Gastrocnemius medialis (tissue), 4 donors: ENCODE measurements around the gene ARHGEF35.
"Not testable (repeated sequence)": the region's sequence is repeated elsewhere in the genome, so short reads cannot be mapped to it uniquely, and the experiment has no call there.

Experiments
- POLR2A ChIP-seq, 2 donors: fragments of 450-650 bp; IDR thresholded peaks; one replicate each; pipeline ENCODE4 v1.6.1; 2017; ENCODE audit warnings: antibody characterized with exemption in 2 of 2, mild to moderate bottlenecking in 2 of 2, moderate library complexity in 2 of 2
- TF ChIP-seq, protein P1 (sequence below), 5 experiments: fragments of 450-650 bp in 3 of 5; fragments of 200-600 bp in 2 of 5; sonication (generic) in 2 of 5; IDR thresholded peaks in 4 of 5; conservative IDR thresholded peaks in 1 of 5; 1 replicate in 4 of 5; 2 replicates in 1 of 5; pipeline ENCODE4 v1.5.1; 2016 to 2019; ENCODE audit warnings: antibody characterized with exemption in 5 of 5, mild to moderate bottlenecking in 3 of 5, moderate library complexity in 3 of 5

DNA sequence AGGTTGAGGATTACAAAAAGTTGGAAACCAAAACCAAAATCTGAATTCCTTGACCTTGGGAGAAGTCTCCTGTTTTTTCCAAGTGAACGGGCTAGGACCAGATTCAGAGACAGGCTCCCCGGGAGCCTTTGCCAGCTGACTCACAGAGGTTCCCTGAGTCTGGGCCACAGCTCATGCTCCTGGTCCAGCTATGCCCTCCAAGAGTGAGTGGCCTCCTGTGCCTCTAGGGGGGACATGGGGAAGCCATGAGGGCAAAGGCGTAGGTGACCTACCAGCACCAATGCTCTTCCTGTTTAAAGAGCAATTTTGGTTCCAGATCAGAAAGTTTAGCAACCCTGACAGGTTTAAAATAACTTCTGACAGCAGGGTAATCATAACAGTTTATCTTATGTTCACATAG lies 33.2 kb upstream of the ARHGEF35 start:
- TF ChIP-seq, protein P1, sequence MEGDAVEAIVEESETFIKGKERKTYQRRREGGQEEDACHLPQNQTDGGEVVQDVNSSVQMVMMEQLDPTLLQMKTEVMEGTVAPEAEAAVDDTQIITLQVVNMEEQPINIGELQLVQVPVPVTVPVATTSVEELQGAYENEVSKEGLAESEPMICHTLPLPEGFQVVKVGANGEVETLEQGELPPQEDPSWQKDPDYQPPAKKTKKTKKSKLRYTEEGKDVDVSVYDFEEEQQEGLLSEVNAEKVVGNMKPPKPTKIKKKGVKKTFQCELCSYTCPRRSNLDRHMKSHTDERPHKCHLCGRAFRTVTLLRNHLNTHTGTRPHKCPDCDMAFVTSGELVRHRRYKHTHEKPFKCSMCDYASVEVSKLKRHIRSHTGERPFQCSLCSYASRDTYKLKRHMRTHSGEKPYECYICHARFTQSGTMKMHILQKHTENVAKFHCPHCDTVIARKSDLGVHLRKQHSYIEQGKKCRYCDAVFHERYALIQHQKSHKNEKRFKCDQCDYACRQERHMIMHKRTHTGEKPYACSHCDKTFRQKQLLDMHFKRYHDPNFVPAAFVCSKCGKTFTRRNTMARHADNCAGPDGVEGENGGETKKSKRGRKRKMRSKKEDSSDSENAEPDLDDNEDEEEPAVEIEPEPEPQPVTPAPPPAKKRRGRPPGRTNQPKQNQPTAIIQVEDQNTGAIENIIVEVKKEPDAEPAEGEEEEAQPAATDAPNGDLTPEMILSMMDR (IDR thresholded peaks at IDR 0.05 in 4 of 5, conservative IDR thresholded peaks at IDR 0.05 in 1 of 5): not testable (repeated sequence)
- TF ChIP-seq POLR2A (IDR thresholded peaks at IDR 0.05): not testable (repeated sequence)
